Activated T-cell treated with anti-CD3 and anti-CD28 coated beads for 48 hours (primary cell): Measurements from ENCODE around the gene NTN1.
"Not testable (repeated sequence)": the region's sequence is repeated elsewhere in the genome, so short reads cannot be mapped to it uniquely, and the experiment has no call there.

ENCODE experiments used
- DNase-seq: peaks from one replicate; pipeline ENCODE4 v3.0.0-alpha.2; 2020; ENCODE audit warnings: low read depth

Gene NTN1

GRCh38 chr17:9087921-9088320 lies 66.6 kb downstream of the NTN1 start:
- DNase-seq: no peak

- no peak for DNase-seq
Observed at GRCh38 chr17:9090641-9091096, 69.4 kb downstream of the NTN1 start.

GRCh38 chr17:9094193-9094592 lies 72.9 kb downstream of the NTN1 start:
- no peak for DNase-seq

- no peak for DNase-seq
Observed at GRCh38 chr17:9095390-9095789, 74.1 kb downstream of the NTN1 start.

- DNase-seq: no peak
Observed at GRCh38 chr17:9098242-9098825, 77.0 kb downstream of the NTN1 start.

GRCh38 chr17:9101356-9101755 lies 80.0 kb downstream of the NTN1 start:
- DNase-seq: no peak

- not testable (repeated sequence) for DNase-seq
Observed at GRCh38 chr17:9103193-9103592, 81.9 kb downstream of the NTN1 start.

GRCh38 chr17:9104370-9105041 lies 83.2 kb downstream of the NTN1 start:
- no peak for DNase-seq

- no peak for DNase-seq
Observed at GRCh38 chr17:9105068-9105868, 84.0 kb downstream of the NTN1 start.

GRCh38 chr17:9106278-9106677 lies 85.0 kb downstream of the NTN1 start:
- DNase-seq: not testable (repeated sequence)

- DNase-seq: no peak
Observed at GRCh38 chr17:9107527-9107926, 86.2 kb downstream of the NTN1 start.

- no peak for DNase-seq
Observed at GRCh38 chr17:9108146-9108545, 86.8 kb downstream of the NTN1 start.

GRCh38 chr17:9109933-9110332 lies 88.6 kb downstream of the NTN1 start:
- no peak for DNase-seq

- no peak for DNase-seq
Observed at GRCh38 chr17:9110501-9110900, 89.2 kb downstream of the NTN1 start.

- peak; percentile 61 for DNase-seq
Observed at GRCh38 chr17:9115214-9116191, 94.2 kb downstream of the NTN1 start.

GRCh38 chr17:9116311-9116835 lies 95.1 kb downstream of the NTN1 start:
- no peak for DNase-seq

- DNase-seq: no peak
Observed at GRCh38 chr17:9116861-9117568, 95.7 kb downstream of the NTN1 start.

- no peak for DNase-seq
Observed at GRCh38 chr17:9120471-9120870, 99.2 kb downstream of the NTN1 start.

- DNase-seq: no peak
Observed at GRCh38 chr17:9121186-9121820, 100.0 kb downstream of the NTN1 start.
